HCT116 (cell line): ENCODE data around the gene METRN. TPM values are rescaled to one million over a fixed set of nuclear protein-coding genes. Genes with fewer than 3 reads are reported as not detected.
A peak's percentile ranks its signal among the peaks of the same experiment; 100 is the strongest.

Source experiments
- ATAC-seq: fragments of 200-7000 bp; cut with Tn5 transposase; 2 replicates; pipeline ENCODE4 v1.9.1; 2020; ENCODE audit warnings: mild to moderate bottlenecking, moderate library complexity
- BruUV-seq: library from RNA; stranded (reverse); fragments of 400-500 nt; replicated peaks from 2 replicates; lab custom pipeline; 2021; lab: Mats Ljungman, UMichigan
- CTCF ChIA-PET: fragments of 300-600 bp; sonication (Branson Sonifier 250); formaldehyde crosslinking; loops from one replicate; lab custom pipeline; 2021; ENCODE audit warnings: antibody characterized with exemption; lab: Charles Lee
- POLR2A ChIA-PET: fragments of 300-600, 350-600 bp; sonication (Branson Sonifier 250); formaldehyde crosslinking; loops from one replicate; lab custom pipeline; 2021; ENCODE audit warnings: antibody characterized with exemption; lab: Charles Lee
- RAD21 ChIA-PET, 2 experiments: fragments of 300-600 bp; sonication (Branson Sonifier 250); formaldehyde crosslinking; loops; one replicate each; lab custom pipeline; 2023; ENCODE audit warnings: low total read pairs in 2 of 2; ENCODE audit not compliant: uncharacterized antibody in 2 of 2, unreplicated experiment in 2 of 2, low non-redundant PET in 1 of 2; lab: Charles Lee
- DNase-seq: peaks from one replicate; pipeline ENCODE4 v3.0.0-alpha.2; 2010; ENCODE audit warnings: low read depth, low spot score
- H2AFZ ChIP-seq: fragments of 200-600 bp; shearing (Covaris generic), sonication (generic); 2 replicates; pipeline ENCODE4 v1.6.1; 2017; ENCODE audit warnings: low read depth, mixed run types, mixed read lengths, antibody characterized with exemption, low read length; ENCODE audit not compliant: poor library complexity, severe bottlenecking
- H3K27ac ChIP-seq: 2 replicates; pipeline ENCODE4 v1.5.1; 2012; ENCODE audit warnings: low read depth, low read length
- H3K27me3 ChIP-seq: fragments of 200-600 bp; sonication (generic); 2 replicates; pipeline ENCODE4 v1.6.1; 2016; ENCODE audit warnings: mixed run types, low read length, mixed read lengths; ENCODE audit not compliant: insufficient read depth
- H3K36me3 ChIP-seq, 2 experiments: fragments of 200-500 bp in 1 of 2; fragments of 200-600 bp in 1 of 2; sonication (Bioruptor generic) in 1 of 2; sonication (generic) in 1 of 2; 2 replicates each; pipeline versions ENCODE4 v1.5.1 to v1.6.1; 2014 to 2016; ENCODE audit warnings: low read length in 2 of 2, inconsistent platforms in 1 of 2, mixed read lengths in 1 of 2, mixed run types in 1 of 2; ENCODE audit not compliant: insufficient read depth in 2 of 2, control insufficient read depth in 1 of 2
- H3K4me1 ChIP-seq, 2 experiments: fragments of 200-600 bp in 1 of 2; sonication (generic) in 1 of 2; 2 replicates each; pipeline versions ENCODE4 v1.5.1 to v1.6.1; 2012 to 2017; ENCODE audit warnings: low read length in 2 of 2, inconsistent platforms in 1 of 2, mild to moderate bottlenecking in 1 of 2, mixed read lengths in 1 of 2, mixed run types in 1 of 2, moderate library complexity in 1 of 2; ENCODE audit not compliant: insufficient read depth in 2 of 2, control insufficient read depth in 1 of 2
- H3K4me2 ChIP-seq: fragments of 200-600 bp; sonication (generic); 2 replicates; pipeline ENCODE4 v1.6.1; 2017; ENCODE audit warnings: mixed run types, low read length, mixed read lengths
- H3K4me3 ChIP-seq, 2 experiments: fragments of 200-600 bp in 1 of 2; sonication (generic) in 1 of 2; replicated peaks in 1 of 2; 2 replicates each; pipeline ENCODE4 v1.5.1; 2011 to 2016; ENCODE audit warnings: low read length in 2 of 2, control low read depth in 1 of 2, low read depth in 1 of 2, mild to moderate bottlenecking in 1 of 2, mixed read lengths in 1 of 2, mixed run types in 1 of 2
- H3K79me2 ChIP-seq: fragments of 200-600 bp; sonication (generic); 2 replicates; pipeline ENCODE4 v1.6.1; 2017; ENCODE audit warnings: mild to moderate bottlenecking, mixed run types, low read length, moderate library complexity, mixed read lengths; ENCODE audit not compliant: insufficient read depth
- H3K9ac ChIP-seq: fragments of 200-600 bp; sonication (generic); 2 replicates; pipeline ENCODE4 v1.6.1; 2016; ENCODE audit warnings: low read length, mixed read lengths
- H3K9me2 ChIP-seq: fragments of 200-600 bp; sonication (generic), shearing (Covaris generic); 2 replicates; pipeline ENCODE4 v1.6.1; 2017; ENCODE audit warnings: mixed run types, mild to moderate bottlenecking, moderate library complexity; ENCODE audit not compliant: insufficient read depth
- H3K9me3 ChIP-seq, 2 experiments: fragments of 200-500 bp in 1 of 2; fragments of 200-600 bp in 1 of 2; sonication (Bioruptor generic) in 1 of 2; sonication (generic) in 1 of 2; 2 replicates each; pipeline ENCODE4 v1.6.1; 2014 to 2017; ENCODE audit warnings: low read length in 2 of 2, mixed read lengths in 2 of 2, inconsistent platforms in 1 of 2, low read depth in 1 of 2, mild to moderate bottlenecking in 1 of 2, mixed run types in 1 of 2, moderate library complexity in 1 of 2; ENCODE audit not compliant: control insufficient read depth in 1 of 2, insufficient read depth in 1 of 2
- H4K20me1 ChIP-seq: fragments of 200-600 bp; sonication (generic), shearing (Covaris generic); 2 replicates; pipeline ENCODE4 v1.6.1; 2017; ENCODE audit warnings: mixed run types, mild to moderate bottlenecking, moderate library complexity; ENCODE audit not compliant: insufficient read depth
- CBX3 ChIP-seq: IDR thresholded peaks from 2 replicates; pipeline ENCODE4 v1.6.1; 2012; ENCODE audit warnings: low read depth
- FOSL1 ChIP-seq: IDR thresholded peaks from 2 replicates; pipeline ENCODE4 v1.6.1; 2012; ENCODE audit warnings: low read depth
- JUND ChIP-seq: IDR thresholded peaks from 2 replicates; pipeline ENCODE4 v1.6.1; 2012
- POLR2A ChIP-seq: IDR thresholded peaks from 2 replicates; pipeline ENCODE4 v1.7.0; 2011; ENCODE audit warnings: borderline replicate concordance; ENCODE audit not compliant: insufficient read depth, insufficient read length; ENCODE audit errors: extremely low read depth
- RAD21 ChIP-seq: IDR thresholded peaks from 2 replicates; pipeline ENCODE4 v1.6.1; 2012; ENCODE audit warnings: low read depth, mild to moderate bottlenecking
- SRF ChIP-seq: IDR thresholded peaks from 2 replicates; pipeline ENCODE4 v1.6.1; 2012; ENCODE audit warnings: low read depth
- TCF7L2 ChIP-seq: IDR thresholded peaks from 2 replicates; pipeline ENCODE4 v1.7.0; 2011; ENCODE audit warnings: borderline replicate concordance, inconsistent platforms; ENCODE audit not compliant: insufficient read depth, insufficient read length; ENCODE audit errors: extremely low read depth
- YY1 ChIP-seq: IDR thresholded peaks from 2 replicates; pipeline ENCODE4 v1.6.1; 2011; ENCODE audit warnings: low read length, low read depth, moderate library complexity, mild to moderate bottlenecking; ENCODE audit not compliant: insufficient replicate concordance; ENCODE audit errors: extremely low read depth
- ZNF274 ChIP-seq: fragments of 200-500 bp; sonication (Bioruptor generic); IDR thresholded peaks from 2 replicates; pipeline ENCODE4 v1.6.1; 2014; ENCODE audit warnings: mild to moderate bottlenecking, low read depth, low read length, inconsistent platforms
- intact Hi-C: fragments of 100-400 bp; cut with micrococcal nuclease; formaldehyde crosslinking; loops from 2 replicates; pipeline ENCODE4 v1.10.0; 2022
- total RNA-seq: library from RNA; stranded (reverse); gene quantifications from one replicate; pipeline ENCODE4 v1.2.1, GENCODE V29; 2021; ENCODE audit not compliant: unreplicated experiment
- TF ChIP-seq, protein P1 (sequence below): IDR thresholded peaks from 2 replicates; pipeline ENCODE4 v1.6.1; 2012
- TF ChIP-seq, protein P2 (sequence below): IDR thresholded peaks from 2 replicates; pipeline ENCODE4 v1.6.1; 2012; ENCODE audit warnings: low read depth
- TF ChIP-seq, protein P3 (sequence below): IDR thresholded peaks from 2 replicates; pipeline ENCODE4 v1.6.1; 2011; ENCODE audit warnings: mild to moderate bottlenecking, low read length, moderate library complexity; ENCODE audit not compliant: insufficient replicate concordance; ENCODE audit errors: extremely low read depth

Gene METRN
- total RNA-seq, 1 experiment from 2014 or later, result 193 TPM

DNA sequence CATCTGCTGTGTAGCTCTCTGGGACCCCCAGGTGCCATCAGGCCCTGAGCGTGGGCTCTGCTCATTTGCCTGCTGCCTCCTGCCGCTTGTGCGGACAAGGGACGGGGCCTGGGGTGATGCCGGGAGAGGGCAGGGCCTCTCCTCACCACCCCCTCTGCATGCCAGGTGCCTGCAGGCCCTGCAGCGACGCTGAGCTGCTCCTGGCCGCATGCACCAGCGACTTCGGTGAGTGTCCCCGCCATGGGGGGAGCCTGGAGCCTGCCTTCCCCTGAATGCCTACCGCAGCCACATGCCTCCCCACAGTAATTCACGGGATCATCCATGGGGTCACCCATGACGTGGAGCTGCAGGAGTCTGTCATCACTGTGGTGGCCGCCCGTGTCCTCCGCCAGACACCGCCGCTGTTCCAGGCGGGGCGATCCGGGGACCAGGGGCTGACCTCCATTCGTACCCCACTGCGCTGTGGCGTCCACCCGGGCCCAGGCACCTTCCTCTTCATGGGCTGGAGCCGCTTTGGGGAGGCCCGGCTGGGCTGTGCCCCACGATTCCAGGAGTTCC lies 1.9 kb downstream of the METRN start:
- CTCF ChIA-PET, result interaction anchor here (1.3 to 2.4 kb wide), 3 partner anchors 11 to 71 kb away, joined by 3 to 20 read pairs (median 6); partner anchors contain the start of genes CHTF18 and RPUSD1
- Histone ChIP-seq H3K9me2 (no peaks in the 10 kb centered on the region), H4K20me1 (peaks cover 3% of the 10 kb centered on the region; the same call in 1 of the 2 replicates), H3K27me3 (no peaks in the 10 kb centered on the region), H3K4me3 (peak overlapping the region; percentile 59 to 74), H3K36me3 (no peaks in the 10 kb centered on the region), H3K27ac (peak overlapping the region; percentile 92), H3K4me2 (peak overlapping the region; percentile 93), H3K79me2 (peaks cover 22% of the 10 kb centered on the region), H3K9ac (peak overlapping the region; percentile 85), H3K9me3 (no peaks in the 10 kb centered on the region), H2AFZ (no peak overlapping the region), H3K4me1 (peaks cover 45 to 75% of the 10 kb centered on the region in 2 experiments)
- BruUV-seq, result no TSS peak
- intact Hi-C loops, result no loop called here
- DNase-seq (no peak), ATAC-seq (no peak)
- POLR2A ChIA-PET, result interaction anchor here (2.3 kb wide), 1 partner anchor 9 kb away, joined by 20 read pairs; the partner anchor contains the start of genes CCDC78 and HAGHL
- no peak for TF ChIP-seq ZNF274
- RAD21 ChIA-PET, result no interaction called here

DNA sequence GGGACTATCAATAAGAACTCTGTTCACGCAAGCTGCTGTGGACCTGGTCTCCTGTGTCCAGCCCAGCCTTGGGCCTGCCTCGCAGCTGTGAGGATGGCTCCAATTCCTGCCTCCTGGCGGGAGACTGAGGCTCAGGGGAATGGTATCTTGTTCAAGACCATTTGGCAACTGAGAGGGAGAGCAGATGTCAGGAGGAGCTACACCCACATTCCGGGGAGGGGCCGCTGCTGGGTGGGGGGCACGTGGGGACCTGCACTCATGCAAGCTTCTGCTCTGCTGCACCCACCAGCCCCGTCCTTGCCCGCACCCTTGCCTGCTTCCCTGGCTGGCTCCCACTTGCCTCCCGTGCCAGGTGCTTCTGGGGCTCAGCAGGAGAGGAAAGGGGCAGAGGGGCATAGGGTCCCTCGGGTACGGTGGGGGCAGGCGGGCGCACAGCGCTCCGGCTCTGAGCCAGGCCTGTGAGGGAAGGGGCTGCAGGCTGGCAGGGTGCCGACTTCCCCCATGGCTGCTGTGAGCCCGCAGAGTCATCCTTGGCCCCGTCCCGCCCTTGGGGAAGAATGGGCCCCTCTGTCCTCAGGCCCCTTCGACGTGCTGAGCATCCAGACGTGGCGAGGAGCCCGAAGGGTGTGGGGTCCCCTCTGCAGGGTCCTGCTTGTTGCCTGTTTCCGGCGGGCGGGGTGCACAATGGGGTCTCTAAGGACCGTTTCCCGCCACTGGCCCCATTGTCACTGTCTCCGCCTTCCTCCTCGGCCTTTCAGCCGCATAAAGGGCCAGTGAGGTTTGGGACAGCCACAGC lies 2.7 kb downstream of the METRN start:
- Histone ChIP-seq H3K9me3 (no peaks in the 10 kb centered on the region), H4K20me1 (peaks cover 3% of the 10 kb centered on the region; the same call in 1 of the 2 replicates), H3K27me3 (no peaks in the 10 kb centered on the region), H3K79me2 (peaks cover 25% of the 10 kb centered on the region), H3K9ac (no peak overlapping the region), H3K4me2 (no peak overlapping the region), H3K4me1 (peaks cover 37 to 74% of the 10 kb centered on the region in 2 experiments), H3K4me3 (no peak overlapping the region), H3K27ac (no peak overlapping the region; the same call in 1 of the 2 replicates), H3K36me3 (no peaks in the 10 kb centered on the region), H3K9me2 (no peaks in the 10 kb centered on the region), H2AFZ (no peak overlapping the region)
- DNase-seq, result no peak
- intact Hi-C loops, result no loop called here
- CTCF ChIA-PET, result no interaction called here
- RAD21 ChIA-PET, result no interaction called here
- ATAC-seq, result no peak
- BruUV-seq, result no TSS peak
- POLR2A ChIA-PET, result no interaction called here
- TF ChIP-seq TCF7L2, result no peak
- no peak for TF ChIP-seq CBX3
- TF ChIP-seq, protein P1, sequence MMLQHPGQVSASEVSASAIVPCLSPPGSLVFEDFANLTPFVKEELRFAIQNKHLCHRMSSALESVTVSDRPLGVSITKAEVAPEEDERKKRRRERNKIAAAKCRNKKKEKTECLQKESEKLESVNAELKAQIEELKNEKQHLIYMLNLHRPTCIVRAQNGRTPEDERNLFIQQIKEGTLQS, result no peak
- TF ChIP-seq SRF, result no peak
- TF ChIP-seq POLR2A, result no peak
- TF ChIP-seq JUND, result no peak
- TF ChIP-seq, protein P2, sequence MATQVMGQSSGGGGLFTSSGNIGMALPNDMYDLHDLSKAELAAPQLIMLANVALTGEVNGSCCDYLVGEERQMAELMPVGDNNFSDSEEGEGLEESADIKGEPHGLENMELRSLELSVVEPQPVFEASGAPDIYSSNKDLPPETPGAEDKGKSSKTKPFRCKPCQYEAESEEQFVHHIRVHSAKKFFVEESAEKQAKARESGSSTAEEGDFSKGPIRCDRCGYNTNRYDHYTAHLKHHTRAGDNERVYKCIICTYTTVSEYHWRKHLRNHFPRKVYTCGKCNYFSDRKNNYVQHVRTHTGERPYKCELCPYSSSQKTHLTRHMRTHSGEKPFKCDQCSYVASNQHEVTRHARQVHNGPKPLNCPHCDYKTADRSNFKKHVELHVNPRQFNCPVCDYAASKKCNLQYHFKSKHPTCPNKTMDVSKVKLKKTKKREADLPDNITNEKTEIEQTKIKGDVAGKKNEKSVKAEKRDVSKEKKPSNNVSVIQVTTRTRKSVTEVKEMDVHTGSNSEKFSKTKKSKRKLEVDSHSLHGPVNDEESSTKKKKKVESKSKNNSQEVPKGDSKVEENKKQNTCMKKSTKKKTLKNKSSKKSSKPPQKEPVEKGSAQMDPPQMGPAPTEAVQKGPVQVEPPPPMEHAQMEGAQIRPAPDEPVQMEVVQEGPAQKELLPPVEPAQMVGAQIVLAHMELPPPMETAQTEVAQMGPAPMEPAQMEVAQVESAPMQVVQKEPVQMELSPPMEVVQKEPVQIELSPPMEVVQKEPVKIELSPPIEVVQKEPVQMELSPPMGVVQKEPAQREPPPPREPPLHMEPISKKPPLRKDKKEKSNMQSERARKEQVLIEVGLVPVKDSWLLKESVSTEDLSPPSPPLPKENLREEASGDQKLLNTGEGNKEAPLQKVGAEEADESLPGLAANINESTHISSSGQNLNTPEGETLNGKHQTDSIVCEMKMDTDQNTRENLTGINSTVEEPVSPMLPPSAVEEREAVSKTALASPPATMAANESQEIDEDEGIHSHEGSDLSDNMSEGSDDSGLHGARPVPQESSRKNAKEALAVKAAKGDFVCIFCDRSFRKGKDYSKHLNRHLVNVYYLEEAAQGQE, result no peak
- TF ChIP-seq YY1, result no peak
- TF ChIP-seq RAD21, result no peak
- TF ChIP-seq, protein P3, sequence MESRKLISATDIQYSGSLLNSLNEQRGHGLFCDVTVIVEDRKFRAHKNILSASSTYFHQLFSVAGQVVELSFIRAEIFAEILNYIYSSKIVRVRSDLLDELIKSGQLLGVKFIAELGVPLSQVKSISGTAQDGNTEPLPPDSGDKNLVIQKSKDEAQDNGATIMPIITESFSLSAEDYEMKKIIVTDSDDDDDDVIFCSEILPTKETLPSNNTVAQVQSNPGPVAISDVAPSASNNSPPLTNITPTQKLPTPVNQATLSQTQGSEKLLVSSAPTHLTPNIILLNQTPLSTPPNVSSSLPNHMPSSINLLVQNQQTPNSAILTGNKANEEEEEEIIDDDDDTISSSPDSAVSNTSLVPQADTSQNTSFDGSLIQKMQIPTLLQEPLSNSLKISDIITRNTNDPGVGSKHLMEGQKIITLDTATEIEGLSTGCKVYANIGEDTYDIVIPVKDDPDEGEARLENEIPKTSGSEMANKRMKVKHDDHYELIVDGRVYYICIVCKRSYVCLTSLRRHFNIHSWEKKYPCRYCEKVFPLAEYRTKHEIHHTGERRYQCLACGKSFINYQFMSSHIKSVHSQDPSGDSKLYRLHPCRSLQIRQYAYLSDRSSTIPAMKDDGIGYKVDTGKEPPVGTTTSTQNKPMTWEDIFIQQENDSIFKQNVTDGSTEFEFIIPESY, result no peak
- no peak for TF ChIP-seq FOSL1
